Panc1 (cell line): Measurements from ENCODE around the gene S100A1. TPM values are rescaled to one million over a fixed set of nuclear protein-coding genes. Genes with fewer than 3 reads are reported as not detected.
"Not testable (repeated sequence)": the region's sequence is repeated elsewhere in the genome, so short reads cannot be mapped to it uniquely, and the experiment has no call there.

ENCODE experiments used
- ATAC-seq: fragments of 200-7000 bp; cut with Tn5 transposase; 2 replicates; pipeline ENCODE4 v1.9.1; 2020; ENCODE audit warnings: mild to moderate bottlenecking, moderate library complexity
- BruUV-seq: library from RNA; stranded (reverse); fragments of 400-500 nt; replicated peaks from 2 replicates; lab custom pipeline; 2021; lab: Mats Ljungman, UMichigan
- CTCF ChIA-PET: fragments of 300-600 bp; sonication (Branson Sonifier 250); formaldehyde crosslinking; loops from one replicate; lab custom pipeline; 2022; ENCODE audit warnings: antibody characterized with exemption; lab: Charles Lee
- POLR2A ChIA-PET: fragments of 300-600 bp; sonication (Branson Sonifier 250); formaldehyde crosslinking; loops from one replicate; lab custom pipeline; 2022; ENCODE audit warnings: antibody characterized with exemption; lab: Charles Lee
- DNase-seq: peaks from one replicate; pipeline ENCODE4 v3.0.0-alpha.2; 2010; ENCODE audit warnings: low read depth, low spot score
- H3K27ac ChIP-seq: 2 replicates; pipeline ENCODE4 v1.5.1; 2011; ENCODE audit warnings: mild to moderate bottlenecking, low read length, inconsistent platforms
- H3K27me3 ChIP-seq: fragments of 200-500 bp; sonication (Bioruptor generic); 2 replicates; pipeline ENCODE4 v1.6.0; 2014; ENCODE audit warnings: low read length, inconsistent platforms; ENCODE audit not compliant: control insufficient read depth, insufficient read depth
- H3K36me3 ChIP-seq: fragments of 200-500 bp; sonication (Bioruptor generic); 2 replicates; pipeline ENCODE4 v1.5.1; 2014; ENCODE audit warnings: inconsistent platforms, mild to moderate bottlenecking, low read length, moderate library complexity; ENCODE audit not compliant: control insufficient read depth, insufficient read depth
- H3K4me1 ChIP-seq: 2 replicates; pipeline ENCODE4 v1.5.1; 2011; ENCODE audit warnings: inconsistent platforms, mild to moderate bottlenecking, low read length, moderate library complexity; ENCODE audit not compliant: control insufficient read depth, insufficient read depth
- H3K4me3 ChIP-seq, 2 experiments: 2 replicates each; pipeline ENCODE4 v1.5.1; 2011 to 2012; ENCODE audit warnings: low read depth in 2 of 2, low read length in 2 of 2, mild to moderate bottlenecking in 2 of 2, inconsistent platforms in 1 of 2, moderate library complexity in 1 of 2
- H3K9me3 ChIP-seq: fragments of 200-500 bp; sonication (Bioruptor generic); 2 replicates; pipeline ENCODE4 v1.5.1; 2014; ENCODE audit warnings: low read depth, mild to moderate bottlenecking, inconsistent platforms, low read length, moderate library complexity; ENCODE audit not compliant: control insufficient read depth, insufficient read depth
- CTCF ChIP-seq: fragments of 450-650 bp; IDR thresholded peaks from 2 replicates; pipeline ENCODE4 v1.5.1; 2017; ENCODE audit warnings: mild to moderate bottlenecking
- POLR2AphosphoS5 ChIP-seq: IDR thresholded peaks from 2 replicates; pipeline ENCODE4 v1.6.1; 2012; ENCODE audit warnings: mild to moderate bottlenecking, low read depth, low read length, moderate library complexity
- REST ChIP-seq, 2 experiments: IDR thresholded peaks; 2 replicates each; pipeline ENCODE4 v1.6.1; 2011 to 2012; ENCODE audit warnings: low read depth in 2 of 2, control low read depth in 1 of 2, low read length in 1 of 2, mild to moderate bottlenecking in 1 of 2, moderate library complexity in 1 of 2; ENCODE audit not compliant: insufficient read depth in 1 of 2
- SIN3A ChIP-seq: IDR thresholded peaks from 2 replicates; pipeline ENCODE4 v1.6.1; 2012; ENCODE audit warnings: low read depth, mild to moderate bottlenecking, low read length, moderate library complexity, borderline replicate concordance; ENCODE audit not compliant: insufficient read depth
- TCF7L2 ChIP-seq: IDR thresholded peaks from 2 replicates; pipeline ENCODE4 v1.6.1; 2011; ENCODE audit warnings: mild to moderate bottlenecking, low read depth, low read length, inconsistent platforms
- in situ Hi-C: cut with HindIII; loops from 2 replicates; pipeline ENCODE4 v1.10.0; 2016; ENCODE audit warnings: low sequenced_read_pairs, low pct_unique_long_range_greater_than_20kb
- intact Hi-C: fragments of 100-400 bp; cut with micrococcal nuclease; formaldehyde crosslinking; loops from one replicate; pipeline ENCODE4 v1.10.0; 2022; ENCODE audit not compliant: unreplicated experiment
- total RNA-seq: library from RNA; stranded (reverse); gene quantifications from one replicate; pipeline ENCODE4 v1.2.1, GENCODE V29; 2021; ENCODE audit not compliant: unreplicated experiment

Gene S100A1
- total RNA-seq, 1 experiment from 2014 or later = 2.9 TPM

- H3K4me1 ChIP-seq = no peaks in the 10 kb centered on the region; the same call in 1 of the 2 replicates
Measured at GRCh38 chr1:153578936-153579335, 49.3 kb upstream of the S100A1 start.

GRCh38 chr1:153582836-153583235 lies 45.4 kb upstream of the S100A1 start:
- POLR2A ChIA-PET, H3K36me3 ChIP-seq, H3K4me3 ChIP-seq, BruUV-seq, H3K9me3 ChIP-seq, H3K27me3 ChIP-seq, CTCF ChIA-PET, intact Hi-C loops, in situ Hi-C loops, H3K4me1 ChIP-seq, ATAC-seq, H3K27ac ChIP-seq, DNase-seq: not testable (repeated sequence)

More at GRCh38 chr1:153578936-153579335, 49.3 kb upstream of the S100A1 start:
- no peak for TF ChIP-seq SIN3A
- no peak for TF ChIP-seq TCF7L2
- TF ChIP-seq CTCF = no peak
- TF ChIP-seq REST (IDR thresholded peaks at IDR 0.05; ENCODE audit: insufficient read depth in 1 of 2, low read depth in 2 of 2, low read length in 1 of 2) = no peak
- no peak for TF ChIP-seq POLR2AphosphoS5
- no TSS peak for BruUV-seq
- no peaks in the 10 kb centered on the region for H3K36me3 ChIP-seq
- DNase-seq (no peak), ATAC-seq (no peak)
- ChIA-PET POLR2A (no interaction called here), CTCF (no interaction called here)
- no peaks in the 10 kb centered on the region for H3K27me3 ChIP-seq
- no peak overlapping the region for H3K4me3 ChIP-seq
- intact Hi-C loops (loop anchor here (10.0 kb wide), 1 partner anchor 76 kb away; the partner anchor contains the start of gene SNAPIN), in situ Hi-C loops (no loop called here)
- H3K27ac ChIP-seq = no peak overlapping the region
- no peaks in the 10 kb centered on the region for H3K9me3 ChIP-seq

GRCh38 chr1:153583514-153583913 lies 44.7 kb upstream of the S100A1 start:
- in situ Hi-C loops, CTCF ChIA-PET, H3K36me3 ChIP-seq, H3K9me3 ChIP-seq, BruUV-seq, DNase-seq, ATAC-seq, H3K4me1 ChIP-seq, H3K27me3 ChIP-seq, H3K27ac ChIP-seq, intact Hi-C loops, H3K4me3 ChIP-seq: not testable (repeated sequence)
- POLR2A ChIA-PET = interaction anchor here (0.7 kb wide), 1 partner anchor 51 kb away, joined by 6 read pairs; no protein-coding TSS in a partner anchor
